T-helper 9 cell (primary cell): ENCODE data around the gene ABHD11.
"Not testable (repeated sequence)": the region's sequence is repeated elsewhere in the genome, so short reads cannot be mapped to it uniquely, and the experiment has no call there.

Source experiments
- DNase-seq: peaks from one replicate; pipeline ENCODE4 v3.0.0-alpha.2; 2020

The ABHD11 gene

DNA sequence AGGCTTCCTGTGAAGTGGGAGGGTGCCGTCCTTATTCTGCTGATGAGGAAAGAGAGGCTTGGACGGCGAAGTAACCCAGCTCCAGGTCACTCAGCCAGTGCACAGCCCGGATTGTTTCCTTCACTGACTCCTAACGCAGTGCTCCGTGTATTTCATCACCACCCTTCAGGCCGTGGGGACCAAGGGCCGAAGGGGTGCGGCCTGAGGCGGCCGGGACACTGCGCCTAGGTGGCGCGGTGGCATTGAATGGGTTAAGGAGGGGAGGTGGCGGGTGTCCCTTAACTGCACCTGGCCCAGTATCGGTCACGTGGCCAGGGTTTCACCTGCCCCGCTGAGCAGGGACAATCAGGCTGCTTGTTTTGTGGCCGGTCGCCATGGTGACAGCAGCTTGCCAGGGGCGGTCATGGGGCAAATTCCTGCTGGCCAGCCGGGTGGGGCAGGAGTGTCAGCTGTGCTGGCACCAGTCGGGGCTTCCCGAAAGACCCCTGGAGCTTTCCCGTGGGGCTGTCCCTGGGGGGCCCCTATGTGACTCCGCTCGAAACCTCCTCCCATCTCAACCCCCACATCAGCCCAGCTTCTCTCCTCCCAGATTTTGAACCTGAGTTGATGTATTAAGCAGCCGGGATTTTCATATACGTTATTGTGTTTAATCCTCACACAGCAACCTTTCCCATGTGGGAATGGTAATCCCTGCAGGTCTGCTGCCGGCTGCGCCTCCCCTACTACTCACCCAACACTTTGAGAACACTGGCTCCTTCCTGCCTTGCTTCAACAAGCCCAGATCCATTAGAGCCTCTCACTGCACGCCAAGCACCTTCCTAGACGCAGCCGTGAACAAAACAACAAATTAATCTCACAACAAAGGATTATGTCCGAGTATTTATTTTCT, 4.4 kb upstream of the ABHD11 start:
- DNase-seq = no peak

DNA sequence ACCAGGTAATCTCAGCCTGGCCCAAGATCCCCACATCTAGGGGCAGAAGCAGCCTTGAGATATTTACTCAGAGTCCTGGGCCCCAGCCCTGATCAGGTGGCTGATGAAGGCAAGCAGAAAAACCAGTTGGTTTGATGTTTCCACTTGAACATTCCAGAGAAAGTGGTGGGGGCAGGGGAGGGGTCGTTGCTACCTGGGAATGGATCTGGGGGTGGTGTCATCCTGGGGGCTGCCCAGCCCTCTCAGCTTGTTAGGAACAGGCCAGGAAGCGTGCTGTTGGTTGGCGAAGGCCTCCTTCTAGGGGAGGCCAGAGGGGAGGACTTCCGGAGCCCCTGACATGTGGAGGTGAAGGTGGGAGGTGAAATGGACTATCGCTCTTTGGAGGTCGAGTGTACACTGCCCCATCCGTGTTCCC, 3.7 kb upstream of the ABHD11 start:
- DNase-seq = no peak

DNA sequence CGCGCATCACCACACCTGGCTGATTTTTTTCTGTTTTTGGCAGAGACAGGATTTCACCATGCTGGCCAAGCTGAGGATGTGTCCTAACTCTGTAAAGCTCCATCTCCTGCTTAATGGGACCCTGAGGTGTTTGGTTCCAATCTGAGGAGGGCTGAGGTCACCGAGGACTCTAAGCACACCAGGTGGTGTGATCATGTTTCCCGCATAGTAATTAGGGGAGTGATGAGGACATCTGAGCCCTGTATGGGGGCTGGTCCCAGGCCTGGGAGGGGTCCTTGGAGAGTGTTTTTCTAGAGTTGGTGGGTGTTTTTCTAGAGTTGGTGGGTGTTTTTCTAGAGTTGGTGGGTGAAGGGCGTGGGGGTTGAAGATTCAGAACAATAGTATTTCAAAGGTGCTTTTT, 3.0 kb upstream of the ABHD11 start:
- no peak for DNase-seq

DNA sequence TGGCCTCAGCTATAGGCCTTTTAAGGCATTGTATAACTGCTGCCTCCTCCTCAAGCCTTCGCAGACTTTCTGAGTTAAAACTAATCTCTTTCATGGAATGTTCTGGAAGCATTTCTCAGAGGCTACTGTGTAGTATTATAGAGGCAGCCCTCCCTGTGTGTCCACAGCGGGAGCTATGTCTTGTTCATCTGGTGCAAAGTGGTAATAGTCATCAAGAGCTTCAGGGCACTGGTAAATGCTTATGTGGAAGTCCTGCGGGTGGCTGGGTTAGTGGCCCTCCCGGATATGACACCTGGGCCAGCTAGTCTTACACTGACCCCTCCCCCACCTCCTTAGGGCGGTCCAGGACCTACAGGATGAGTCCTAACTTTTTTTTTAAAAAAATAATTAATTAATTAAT, 2.2 kb upstream of the ABHD11 start:
- DNase-seq = no peak

DNA sequence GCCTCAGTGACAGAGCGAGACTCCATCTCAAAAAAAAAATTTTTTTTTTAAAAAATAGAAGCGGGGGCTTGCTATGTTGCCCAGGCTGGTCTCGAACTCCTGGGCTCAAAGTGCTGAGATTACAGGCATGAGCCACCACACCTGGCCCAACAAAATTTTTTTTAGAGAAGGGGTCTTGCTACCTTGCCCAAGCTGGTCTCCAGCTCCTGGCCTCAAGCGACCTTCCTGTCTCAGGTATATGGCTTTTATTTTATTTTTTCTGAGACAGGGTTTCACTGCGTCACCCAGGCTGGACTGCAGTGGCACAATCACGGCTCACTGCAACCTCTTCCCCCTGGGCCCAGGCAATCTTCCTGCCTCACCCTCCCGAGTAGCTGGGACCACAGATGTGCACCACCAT, 1.6 kb upstream of the ABHD11 start:
- no peak for DNase-seq

DNA sequence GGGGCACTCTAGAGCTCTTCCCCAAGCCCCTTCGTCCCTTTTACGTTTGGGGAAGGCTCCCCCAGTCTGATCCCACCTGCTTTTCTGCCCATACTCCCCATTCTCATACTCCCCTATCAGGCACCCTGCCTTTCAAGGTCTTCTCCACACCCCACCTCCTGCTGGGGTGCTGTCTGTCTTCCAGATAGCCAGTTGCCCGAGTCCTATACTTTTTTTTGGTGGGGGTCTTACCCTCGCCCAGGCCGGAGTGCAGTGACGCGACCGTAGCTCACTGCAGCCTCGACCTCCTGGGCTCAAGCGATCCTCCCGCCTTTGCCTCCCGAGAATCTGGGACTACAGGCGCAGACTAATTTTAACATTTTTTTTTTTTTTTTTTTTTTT, 775 bp upstream of the ABHD11 start:
- DNase-seq = no peak

DNA sequence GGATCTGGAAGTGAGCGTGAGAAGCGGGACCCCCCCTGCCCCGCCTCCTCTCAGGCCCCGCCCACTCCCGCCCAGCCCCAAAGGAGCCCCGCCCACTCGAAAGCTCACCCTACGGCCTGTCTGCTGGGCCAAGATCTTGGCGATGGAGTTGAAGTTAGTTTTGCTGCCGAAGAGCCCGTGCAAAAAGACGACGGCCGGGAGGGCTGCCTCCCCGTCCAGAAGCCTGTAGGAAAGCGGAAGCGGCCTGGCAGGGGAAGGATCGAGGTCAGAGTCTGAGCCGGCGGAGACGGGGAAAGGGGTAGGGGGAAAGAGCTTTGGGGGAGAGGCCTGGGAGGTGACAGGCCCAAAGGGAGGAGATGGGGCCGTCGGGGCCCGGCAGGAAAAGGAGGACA, 386 bp downstream of the ABHD11 start:
- peak; percentile 75 for DNase-seq

DNA sequence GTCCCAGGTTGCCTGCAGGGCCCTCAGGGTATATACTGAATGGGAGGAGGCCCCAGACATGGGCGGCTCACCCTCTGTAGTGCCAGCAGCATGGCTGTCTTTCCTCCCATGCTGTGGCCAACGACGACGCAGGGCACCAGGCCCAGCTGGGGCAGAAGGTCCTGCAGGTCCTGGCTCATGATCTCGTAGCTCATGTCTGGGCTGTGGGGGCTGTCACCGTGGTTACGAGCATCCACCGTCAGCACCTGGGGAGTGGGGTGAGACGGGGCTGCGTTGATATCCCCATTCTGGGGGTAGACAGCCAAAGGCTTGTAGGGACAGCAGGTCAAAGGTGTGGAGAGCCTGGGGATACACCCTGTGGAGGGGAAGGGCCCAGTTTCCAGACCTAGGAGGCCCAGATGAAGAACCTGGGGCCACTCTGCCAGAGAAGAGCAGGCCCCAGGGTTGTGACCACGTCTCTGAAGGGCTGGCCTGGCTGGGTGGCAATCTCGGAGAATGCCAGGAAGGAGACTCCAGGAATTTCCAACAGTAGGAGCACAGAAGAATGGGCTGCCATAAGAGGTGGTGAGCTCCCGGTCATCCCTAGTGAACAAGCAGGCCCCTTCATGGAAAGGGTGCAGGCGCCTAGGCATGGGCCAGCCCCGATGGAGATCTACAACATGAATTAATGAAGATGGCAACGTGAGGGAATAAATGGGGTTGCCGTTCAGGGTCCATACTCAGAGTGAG, 947 bp downstream of the ABHD11 start:
- DNase-seq = no peak

DNA sequence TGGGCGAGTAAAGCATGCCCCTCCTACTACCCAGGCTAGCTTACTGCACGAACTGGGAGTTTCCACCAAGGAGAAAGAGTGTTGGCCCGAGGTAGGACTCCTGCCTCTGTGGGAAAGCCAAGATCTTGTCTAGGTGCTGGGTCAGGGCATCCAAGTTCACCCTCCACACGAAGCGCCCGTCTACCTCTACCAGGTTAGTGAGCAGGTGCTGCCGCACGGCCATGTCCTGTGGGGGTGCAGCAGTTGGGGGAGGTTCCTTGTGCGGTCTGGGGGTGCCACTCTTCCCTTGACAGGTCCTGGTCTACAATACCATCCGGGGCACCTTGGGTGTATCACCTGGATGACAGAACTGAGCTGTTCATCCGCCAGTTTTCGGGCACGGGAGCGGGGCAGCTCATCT, 1.7 kb downstream of the ABHD11 start:
- DNase-seq = no peak

DNA sequence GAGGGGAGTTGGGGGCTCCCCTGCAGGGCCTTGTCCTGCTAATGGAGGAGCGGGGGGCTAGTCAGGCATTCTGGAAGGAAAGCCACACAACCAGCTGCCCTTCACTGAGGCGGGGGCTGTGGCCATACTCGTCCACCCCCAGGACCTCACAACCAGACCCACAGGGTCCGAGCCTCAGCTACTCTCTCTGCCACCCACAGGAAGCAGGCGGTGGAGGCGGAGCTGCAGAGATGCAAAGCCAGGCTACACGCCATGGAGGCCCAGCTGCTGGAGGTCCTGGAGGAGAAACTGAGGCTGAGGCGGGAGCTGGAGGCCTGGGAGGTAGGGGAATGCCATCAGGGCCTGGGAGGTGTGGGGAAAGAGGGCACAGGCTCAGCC, 3.1 kb downstream of the ABHD11 start:
- no peak for DNase-seq

DNA sequence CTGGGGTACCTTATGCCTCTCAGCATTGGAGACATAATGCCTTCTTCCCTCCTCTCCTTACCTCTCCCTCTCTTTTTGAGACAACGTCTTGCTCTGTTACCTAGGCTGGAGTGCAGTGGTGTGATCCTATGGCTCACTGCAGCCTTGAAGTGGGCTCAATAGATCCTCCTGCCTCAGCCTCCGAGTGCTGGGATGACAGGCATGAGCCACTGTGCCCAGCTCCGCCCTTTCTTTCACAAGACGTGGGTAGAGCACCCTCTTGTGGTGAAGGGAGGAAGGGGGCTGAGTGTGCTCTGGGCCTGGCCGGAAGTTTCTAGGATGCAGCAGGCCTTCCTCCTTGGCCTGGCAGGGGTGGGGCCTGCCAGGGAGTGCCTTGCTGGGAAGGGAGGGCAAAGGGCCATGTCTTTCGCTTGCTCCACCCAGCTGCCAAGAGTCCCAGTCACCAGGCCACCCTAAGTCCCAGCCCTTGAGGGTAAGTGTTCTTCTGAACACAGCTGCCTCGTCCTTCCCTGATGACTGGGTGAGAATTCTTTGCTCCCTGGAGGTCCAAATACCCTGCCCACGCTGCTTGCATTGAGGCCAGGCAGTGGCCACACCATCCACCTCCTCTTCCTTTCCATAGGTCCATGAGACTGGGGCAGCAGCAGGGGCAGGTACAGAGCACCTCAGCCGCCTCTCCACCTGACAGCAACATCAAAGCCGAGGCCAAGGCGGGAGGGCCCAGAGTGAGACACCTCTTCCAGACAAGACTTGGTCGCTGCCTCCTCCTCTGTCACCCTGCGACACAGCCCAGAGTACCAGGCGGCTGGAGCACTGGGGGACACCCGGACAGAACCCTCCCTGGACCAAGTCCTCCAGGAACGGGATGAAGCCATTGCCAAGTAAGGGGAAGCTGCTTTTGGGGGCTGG, 3.7 kb downstream of the ABHD11 start:
- peak; percentile 71 for DNase-seq

DNA sequence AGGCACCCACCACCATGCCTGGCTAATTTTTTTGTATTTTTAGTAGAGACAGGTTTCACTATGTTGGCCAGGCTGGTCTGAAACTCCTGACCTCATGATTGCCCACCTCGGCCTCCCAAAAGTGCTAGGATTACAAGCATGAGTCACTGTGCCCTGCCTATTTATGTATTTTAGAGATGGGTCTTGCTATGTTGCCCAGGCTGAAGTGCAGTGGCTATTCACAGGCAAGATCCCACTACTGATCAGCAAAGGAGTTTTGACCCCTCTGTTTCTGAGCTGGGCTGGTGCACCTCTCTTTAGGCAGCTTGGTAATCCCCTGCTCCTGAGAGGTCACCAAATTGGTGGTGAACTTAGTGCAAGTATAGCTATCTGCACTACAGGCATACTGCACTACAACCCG, 6.2 kb downstream of the ABHD11 start:
- no peak for DNase-seq

DNA sequence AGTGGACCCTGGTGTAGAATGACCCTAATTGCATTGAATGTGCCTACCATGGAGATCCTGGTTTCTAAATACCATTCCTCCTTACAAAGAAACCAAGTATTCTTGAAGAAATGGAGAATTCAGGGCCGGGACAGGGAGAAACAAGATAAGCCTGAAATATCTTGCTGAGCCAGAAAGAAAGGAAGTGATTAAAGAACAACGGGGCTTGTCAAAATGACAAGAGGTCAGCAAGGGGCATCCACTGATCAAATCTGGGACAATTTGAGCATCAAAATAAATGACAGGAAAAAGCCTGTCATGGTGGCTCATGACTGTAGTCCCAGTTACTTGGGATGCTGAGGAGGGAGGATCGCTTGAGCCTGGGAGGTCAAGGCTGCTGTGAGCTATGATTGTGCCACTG, 8.1 kb downstream of the ABHD11 start:
- no peak for DNase-seq

DNA sequence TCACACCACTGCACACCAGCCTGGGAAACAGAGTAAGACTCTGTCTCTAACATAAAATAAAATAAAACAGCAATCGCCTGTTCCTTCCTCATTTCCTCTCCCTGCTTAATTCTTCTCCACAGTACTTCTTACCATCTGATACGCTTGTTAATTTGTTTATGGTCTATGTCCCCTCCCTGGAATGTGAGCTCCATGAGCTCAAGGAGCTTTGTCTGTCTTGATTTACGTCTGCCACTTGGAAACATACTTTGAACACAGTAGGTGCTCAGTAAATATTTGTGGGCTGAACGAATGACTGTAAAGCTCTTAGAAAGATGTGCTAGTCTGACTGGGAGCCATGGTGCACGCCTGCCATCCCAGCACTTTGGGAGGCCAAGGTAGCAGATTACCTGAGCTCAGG, 10.1 kb downstream of the ABHD11 start:
- DNase-seq = no peak

DNA sequence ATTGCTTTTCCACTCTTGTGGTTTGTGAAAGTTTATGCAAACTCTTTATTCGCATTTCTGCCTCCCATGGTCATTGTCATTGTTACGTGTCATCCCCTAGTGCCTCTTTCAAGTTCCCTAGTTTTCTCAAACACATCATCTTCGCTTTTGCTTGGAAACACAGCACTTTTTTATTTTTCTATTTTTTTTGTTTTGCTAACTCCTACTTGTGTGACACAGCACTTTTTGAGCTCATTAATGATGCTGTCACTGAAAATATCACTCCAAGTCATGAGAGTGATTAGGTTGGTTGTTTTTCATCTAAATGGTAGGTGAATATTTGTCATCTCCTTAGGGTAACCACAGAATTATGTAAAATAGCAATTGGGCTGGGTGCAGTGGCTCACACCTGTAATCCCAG, 10.7 kb downstream of the ABHD11 start:
- DNase-seq = no peak

DNA sequence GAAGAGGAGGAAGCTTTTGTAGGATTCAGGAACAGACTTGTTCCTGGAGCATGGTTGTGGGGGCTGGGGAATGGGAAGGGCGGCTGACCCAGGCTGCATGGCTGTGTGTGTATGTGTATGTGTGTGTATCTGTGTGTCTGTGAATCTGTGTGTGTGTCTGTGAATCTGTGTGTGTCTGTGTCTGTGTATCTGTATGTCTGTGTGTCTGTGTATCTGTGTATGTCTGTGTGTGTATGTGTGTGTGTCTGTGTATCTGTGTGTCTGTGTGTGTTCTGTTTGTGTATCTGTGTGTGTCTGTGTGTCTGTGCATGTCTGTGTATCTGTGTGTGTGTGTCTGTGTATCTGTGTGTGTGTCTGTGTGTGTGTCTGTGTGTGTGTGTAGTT, 12.5 kb downstream of the ABHD11 start:
- DNase-seq = no peak

DNA sequence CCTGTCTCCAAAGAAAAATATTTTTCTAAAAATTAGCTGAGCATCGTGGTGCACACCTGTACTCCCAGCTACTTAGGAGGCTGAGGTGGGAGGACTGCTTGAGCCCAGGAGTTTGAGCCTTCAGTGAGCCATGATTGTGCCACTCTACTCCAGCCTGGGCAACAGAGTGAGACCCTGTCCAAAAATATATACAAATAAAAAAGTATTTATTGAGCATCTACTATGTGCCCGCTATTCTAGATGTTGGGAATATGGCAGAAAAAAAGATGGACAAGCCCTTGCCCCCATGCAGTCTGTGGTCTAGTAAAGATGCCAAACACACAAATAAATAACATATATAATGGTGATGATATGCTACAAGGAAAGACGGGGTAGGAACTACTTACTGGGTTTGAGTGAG, 14.8 kb downstream of the ABHD11 start:
- no peak for DNase-seq

DNA sequence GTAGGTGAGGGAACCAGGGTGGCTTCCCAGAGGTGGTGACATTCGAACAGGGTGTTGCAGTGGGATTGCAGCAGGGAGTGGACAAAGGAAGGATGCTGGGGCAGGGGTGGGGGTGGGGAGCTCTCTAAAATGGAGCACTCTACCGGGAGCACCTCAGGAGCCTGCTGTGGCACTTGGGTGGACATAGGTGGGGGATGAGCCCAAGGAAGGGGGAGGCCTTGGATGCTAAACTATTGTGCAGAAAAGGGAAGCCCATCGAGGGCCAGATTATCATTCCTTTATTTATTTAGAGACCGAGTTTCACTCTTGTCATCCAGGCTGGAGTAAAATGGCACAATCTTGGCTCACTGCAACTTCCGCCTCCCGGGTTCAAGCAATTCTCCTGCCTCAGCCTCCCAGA, 15.8 kb downstream of the ABHD11 start:
- no peak for DNase-seq

DNA sequence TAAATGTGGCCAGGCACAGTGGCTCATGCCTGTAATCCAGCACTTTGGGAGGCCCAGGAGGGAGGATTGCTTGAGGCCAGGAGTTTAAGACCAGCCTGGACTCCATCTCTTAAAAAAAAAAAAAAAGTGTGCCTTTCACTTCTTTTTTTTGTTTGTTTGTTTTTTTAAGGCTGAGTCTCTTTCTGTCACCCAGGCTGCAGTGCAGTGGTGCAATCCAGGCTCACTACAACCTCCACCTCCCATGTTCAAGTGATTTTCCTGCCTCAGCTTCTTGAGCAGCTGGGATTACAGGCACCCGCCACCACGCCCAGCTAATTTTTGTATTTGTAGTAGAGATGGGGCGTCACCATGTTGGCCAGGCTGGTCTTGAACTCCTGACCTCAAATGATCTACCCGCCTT, 16.4 kb downstream of the ABHD11 start:
- not testable (repeated sequence) for DNase-seq

DNA sequence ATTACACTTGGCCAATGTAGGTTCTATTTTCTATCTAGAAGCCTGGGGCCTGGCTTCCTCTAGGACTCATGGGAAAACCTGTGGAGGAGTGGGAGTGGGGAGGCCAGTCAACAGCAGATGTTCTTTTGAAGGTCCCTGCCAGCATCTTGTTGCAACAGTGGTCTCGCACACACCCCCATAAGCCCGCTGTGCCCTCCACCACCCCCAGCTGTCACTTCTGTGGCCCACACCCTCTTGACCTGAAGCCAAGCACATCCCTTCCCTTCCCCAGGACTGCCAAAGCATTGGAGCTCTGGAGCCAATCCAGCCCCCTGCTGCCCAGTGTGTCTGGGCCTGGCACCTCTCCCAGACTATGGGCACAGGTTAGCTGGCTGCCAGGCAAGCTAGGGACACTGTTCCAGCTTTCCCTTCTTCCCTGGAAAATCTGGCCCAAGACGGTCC, 17.2 kb downstream of the ABHD11 start:
- no peak for DNase-seq

DNA sequence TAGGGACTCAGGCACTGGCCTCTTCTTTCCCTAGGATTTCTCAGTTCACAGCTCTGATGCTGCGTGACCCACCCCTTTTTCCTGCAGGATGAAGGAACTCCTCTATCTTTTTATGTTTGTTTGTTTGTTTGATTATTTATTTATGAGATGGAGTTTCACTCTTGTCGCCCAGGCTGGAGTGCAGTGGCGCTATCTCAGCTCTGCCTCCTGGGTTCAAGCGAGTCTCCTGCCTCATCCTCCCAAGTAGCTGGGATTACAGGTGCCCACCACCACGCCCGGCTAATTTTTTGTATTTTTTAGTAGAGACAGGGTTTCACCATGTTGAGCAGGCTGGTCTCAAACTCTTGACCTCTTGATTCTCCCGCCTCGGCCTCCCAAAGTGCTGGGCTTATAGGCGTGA, 18.2 kb downstream of the ABHD11 start:
- DNase-seq = not testable (repeated sequence)

DNA sequence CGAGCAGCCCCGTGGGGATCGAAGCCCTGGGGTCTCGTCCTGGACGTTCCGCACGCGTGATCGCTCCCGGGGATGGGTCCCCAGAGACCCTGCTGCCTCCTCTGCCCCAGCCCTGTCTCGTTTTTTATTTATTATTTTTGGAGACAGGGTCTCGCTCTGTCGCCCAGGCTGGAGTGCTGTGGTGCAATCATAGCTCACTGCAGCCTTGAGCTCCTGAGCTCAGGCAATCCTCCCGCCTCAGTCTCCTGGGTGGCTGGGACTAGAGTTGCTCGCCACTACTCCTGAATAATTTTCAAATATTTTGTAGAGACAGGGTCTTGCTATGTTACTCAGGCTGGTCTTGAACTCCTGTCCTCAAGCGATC, 18.8 kb downstream of the ABHD11 start:
- DNase-seq = no peak
